Progenitor cell of endocrine pancreas (in vitro differentiated cells): Measurements from ENCODE around the gene SLC25A26. TPM values are rescaled to one million over a fixed set of nuclear protein-coding genes. Genes with fewer than 3 reads are reported as not detected.
"Not testable (repeated sequence)": the region's sequence is repeated elsewhere in the genome, so short reads cannot be mapped to it uniquely, and the experiment has no call there.

ENCODE experiments used
- DNase-seq: peaks from one replicate; pipeline ENCODE4 v3.0.0; 2021; ENCODE audit warnings: low spot score; ENCODE audit not compliant: unreplicated experiment
- H3K27ac Mint-ChIP-seq: 2 replicates; pipeline ENCODE4 v1.8.0; 2021; ENCODE audit warnings: mild to moderate bottlenecking, moderate library complexity, mixed read lengths
- H3K27me3 Mint-ChIP-seq: 2 replicates; pipeline ENCODE4 v1.8.0; 2021; ENCODE audit warnings: mixed read lengths
- H3K36me3 Mint-ChIP-seq: 2 replicates; pipeline ENCODE4 v1.8.0; 2022; ENCODE audit warnings: mixed read lengths; ENCODE audit not compliant: insufficient read depth
- H3K4me1 Mint-ChIP-seq: 2 replicates; pipeline ENCODE4 v1.8.0; 2021; ENCODE audit warnings: low read depth, mixed read lengths
- H3K4me3 Mint-ChIP-seq: 2 replicates; pipeline ENCODE4 v1.8.0; 2021; ENCODE audit warnings: low read depth, mild to moderate bottlenecking, moderate library complexity, mixed read lengths
- H3K9me3 Mint-ChIP-seq: 2 replicates; pipeline ENCODE4 v1.8.0; 2021; ENCODE audit warnings: low read depth, mixed read lengths
- total RNA-seq: library from RNA; stranded (reverse); gene quantifications from 2 replicates; pipeline ENCODE4 v1.2.1, GENCODE V29; 2021
- TF ChIP-seq, protein P1 (sequence below): fragments of 200-600 bp; sonication (generic); IDR thresholded peaks from one replicate; pipeline ENCODE4 v1.5.0; 2021; ENCODE audit warnings: antibody characterized with exemption, mild to moderate bottlenecking; ENCODE audit not compliant: unreplicated experiment

Gene SLC25A26
- total RNA-seq, 1 donor from 2014 or later = 18.9 TPM

DNA sequence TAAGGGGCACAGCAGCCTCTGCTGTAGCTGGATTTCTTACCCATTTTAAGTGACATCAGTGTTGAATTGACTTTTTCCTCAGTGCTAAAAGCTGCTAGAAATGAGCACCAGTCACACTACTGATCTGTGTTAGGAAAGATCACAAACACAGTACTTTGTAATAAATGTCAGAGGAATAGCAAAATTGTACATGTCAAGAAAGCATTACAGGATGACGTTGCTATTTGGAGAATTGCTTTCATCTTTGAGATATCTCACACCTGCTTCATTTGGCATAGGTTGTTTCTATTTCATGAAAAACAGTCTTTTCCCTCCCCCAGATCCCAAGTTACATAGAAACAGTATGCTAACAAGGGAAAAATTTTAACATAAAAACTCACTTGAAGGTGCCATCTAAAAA is 77.8 kb downstream of the SLC25A26 start:
- Mint-ChIP-seq H3K27ac (no peak overlapping the region), H3K4me1 (peaks cover 6% of the 10 kb centered on the region), H3K27me3 (no peaks in the 10 kb centered on the region), H3K36me3 (no peaks in the 10 kb centered on the region), H3K4me3 (no peak overlapping the region), H3K9me3 (no peaks in the 10 kb centered on the region)
- TF ChIP-seq, protein P1, sequence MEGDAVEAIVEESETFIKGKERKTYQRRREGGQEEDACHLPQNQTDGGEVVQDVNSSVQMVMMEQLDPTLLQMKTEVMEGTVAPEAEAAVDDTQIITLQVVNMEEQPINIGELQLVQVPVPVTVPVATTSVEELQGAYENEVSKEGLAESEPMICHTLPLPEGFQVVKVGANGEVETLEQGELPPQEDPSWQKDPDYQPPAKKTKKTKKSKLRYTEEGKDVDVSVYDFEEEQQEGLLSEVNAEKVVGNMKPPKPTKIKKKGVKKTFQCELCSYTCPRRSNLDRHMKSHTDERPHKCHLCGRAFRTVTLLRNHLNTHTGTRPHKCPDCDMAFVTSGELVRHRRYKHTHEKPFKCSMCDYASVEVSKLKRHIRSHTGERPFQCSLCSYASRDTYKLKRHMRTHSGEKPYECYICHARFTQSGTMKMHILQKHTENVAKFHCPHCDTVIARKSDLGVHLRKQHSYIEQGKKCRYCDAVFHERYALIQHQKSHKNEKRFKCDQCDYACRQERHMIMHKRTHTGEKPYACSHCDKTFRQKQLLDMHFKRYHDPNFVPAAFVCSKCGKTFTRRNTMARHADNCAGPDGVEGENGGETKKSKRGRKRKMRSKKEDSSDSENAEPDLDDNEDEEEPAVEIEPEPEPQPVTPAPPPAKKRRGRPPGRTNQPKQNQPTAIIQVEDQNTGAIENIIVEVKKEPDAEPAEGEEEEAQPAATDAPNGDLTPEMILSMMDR = no peak
- DNase-seq = no peak

DNA sequence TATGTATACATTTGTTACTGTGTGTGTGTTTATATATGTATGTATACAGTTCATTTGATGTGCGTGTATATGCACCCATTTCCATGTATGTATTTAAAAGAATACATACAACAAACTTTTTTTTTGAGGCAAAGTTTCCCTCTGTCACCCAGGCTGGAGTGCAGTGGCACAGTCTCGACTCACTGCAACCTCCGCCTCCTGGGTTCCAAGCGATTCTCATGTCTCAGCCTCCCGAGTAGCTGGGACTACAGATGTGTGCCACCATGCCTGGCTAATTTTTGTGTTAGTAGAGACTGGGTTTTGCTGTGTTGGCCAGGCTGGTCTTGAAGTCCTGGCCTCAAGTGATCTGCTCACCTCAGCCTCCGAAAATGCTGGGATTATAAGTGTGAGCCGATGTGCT is 78.3 kb downstream of the SLC25A26 start:
- not testable (repeated sequence) for H3K27me3 Mint-ChIP-seq, DNase-seq, H3K27ac Mint-ChIP-seq, H3K36me3 Mint-ChIP-seq, H3K9me3 Mint-ChIP-seq, H3K4me3 Mint-ChIP-seq, H3K4me1 Mint-ChIP-seq

DNA sequence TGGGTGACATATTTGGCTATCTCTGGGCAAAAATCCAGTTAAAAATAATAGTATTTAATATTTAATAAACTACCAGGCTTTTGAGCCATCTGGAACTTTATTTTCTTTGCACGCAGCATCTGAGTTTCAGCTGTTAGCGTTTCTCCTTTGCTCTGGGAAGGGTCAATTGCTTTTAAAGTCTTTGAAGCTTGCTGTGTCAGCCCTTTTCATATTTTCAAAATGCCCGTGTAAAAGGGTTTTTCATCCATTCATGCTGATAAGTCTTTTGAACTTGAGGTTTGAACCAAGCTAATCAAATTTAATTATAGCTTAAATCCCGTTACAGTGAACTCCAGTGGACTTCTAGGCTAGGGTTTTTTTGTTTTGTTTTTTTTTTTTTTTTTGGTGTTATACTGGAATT is 79.1 kb downstream of the SLC25A26 start:
- Mint-ChIP-seq H3K27me3 (no peaks in the 10 kb centered on the region), H3K36me3 (no peaks in the 10 kb centered on the region), H3K27ac (no peak overlapping the region), H3K4me1 (peaks cover 7% of the 10 kb centered on the region), H3K4me3 (no peak overlapping the region), H3K9me3 (no peaks in the 10 kb centered on the region)
- DNase-seq = no peak
- TF ChIP-seq, protein P1 = no peak

DNA sequence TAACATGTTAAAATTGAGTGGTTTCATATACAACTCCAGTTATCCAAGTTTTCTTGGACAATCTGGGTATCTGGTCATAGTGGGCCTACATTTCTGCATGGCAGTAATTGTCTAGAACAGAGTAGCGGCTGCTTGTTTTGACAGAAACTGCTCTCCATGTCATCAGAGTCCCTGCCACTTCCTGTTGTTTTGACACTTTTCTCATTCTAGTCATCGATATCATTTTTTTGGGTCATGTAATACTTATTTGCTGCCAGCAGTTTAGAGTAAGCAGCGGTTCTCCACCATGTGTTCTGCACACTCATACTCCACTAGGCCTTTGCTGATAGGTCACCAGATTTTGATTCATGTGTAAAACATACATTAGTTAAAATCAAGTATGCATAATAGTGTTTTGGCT is 81.5 kb downstream of the SLC25A26 start:
- Mint-ChIP-seq H3K9me3 (no peaks in the 10 kb centered on the region), H3K4me1 (peaks cover 7% of the 10 kb centered on the region), H3K27ac (no peak overlapping the region), H3K36me3 (no peaks in the 10 kb centered on the region), H3K27me3 (no peaks in the 10 kb centered on the region), H3K4me3 (no peak overlapping the region)
- no peak for DNase-seq
- TF ChIP-seq, protein P1 = no peak

DNA sequence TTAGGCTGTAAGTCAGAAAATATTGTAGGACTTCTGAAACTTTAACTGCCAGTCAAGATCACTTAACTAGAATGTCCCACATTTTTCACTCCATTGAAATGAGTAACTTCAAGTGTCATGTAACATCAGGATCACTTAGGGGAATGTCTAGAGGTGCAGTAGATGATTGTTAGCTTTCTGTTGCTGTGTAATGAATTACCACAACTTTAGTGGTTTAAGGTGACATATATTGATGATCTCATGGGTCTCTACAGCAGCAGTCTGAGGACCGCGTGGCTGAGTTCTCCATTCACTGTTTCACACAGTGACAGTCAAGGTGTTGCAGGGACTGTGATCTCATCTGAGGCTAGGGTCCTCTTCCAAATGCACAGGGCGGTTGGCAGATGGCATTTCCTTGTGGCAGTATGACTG is 82.7 kb downstream of the SLC25A26 start:
- TF ChIP-seq, protein P1 = no peak
- Mint-ChIP-seq H3K9me3 (no peaks in the 10 kb centered on the region), H3K36me3 (no peaks in the 10 kb centered on the region), H3K4me1 (peaks cover 6% of the 10 kb centered on the region), H3K4me3 (no peak overlapping the region), H3K27me3 (no peaks in the 10 kb centered on the region), H3K27ac (no peak overlapping the region)
- DNase-seq = no peak

DNA sequence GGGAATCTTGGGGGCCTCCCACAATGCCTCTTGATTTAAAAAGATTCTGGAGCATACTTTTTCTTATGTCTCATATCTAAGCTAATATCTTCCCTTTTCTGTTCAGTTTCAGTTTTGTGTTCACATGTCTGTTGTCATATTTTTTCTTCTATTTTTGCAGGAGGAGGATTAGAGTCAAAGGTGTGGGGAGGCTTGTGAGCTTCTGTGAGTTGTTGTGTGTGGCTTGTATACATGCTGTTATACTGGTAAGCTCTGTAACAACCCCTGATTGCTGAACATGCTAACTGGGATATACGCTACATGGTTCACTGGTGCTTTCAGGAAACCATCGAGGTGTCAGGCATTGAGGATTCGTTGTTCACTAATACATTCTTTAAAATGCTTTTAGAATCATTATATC is 83.5 kb downstream of the SLC25A26 start:
- Mint-ChIP-seq H3K27me3 (no peaks in the 10 kb centered on the region), H3K36me3 (no peaks in the 10 kb centered on the region), H3K9me3 (no peaks in the 10 kb centered on the region), H3K4me1 (peaks cover 6% of the 10 kb centered on the region), H3K27ac (no peak overlapping the region), H3K4me3 (no peak overlapping the region)
- TF ChIP-seq, protein P1 = no peak
- no peak for DNase-seq

DNA sequence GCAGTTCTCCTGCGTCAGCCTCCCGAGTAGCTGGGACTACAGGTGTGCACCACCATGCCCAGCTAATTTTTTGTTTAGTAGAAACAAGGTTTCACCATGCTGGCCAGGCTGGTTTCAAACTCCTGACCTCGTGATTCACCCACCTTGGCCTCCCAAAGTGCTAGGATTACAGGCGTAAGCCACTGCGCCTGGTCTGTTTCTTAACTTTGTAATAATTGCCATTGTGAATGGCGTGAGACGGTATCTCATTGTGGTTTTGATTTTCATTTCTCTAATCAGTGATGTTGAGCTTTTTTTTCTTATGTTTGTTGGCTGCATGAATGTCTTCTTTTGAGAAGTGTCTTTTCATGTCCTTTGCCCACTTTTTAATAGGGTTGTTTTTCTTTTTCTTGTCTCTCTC is 85.3 kb downstream of the SLC25A26 start:
- H3K27me3 Mint-ChIP-seq, H3K36me3 Mint-ChIP-seq, H3K4me1 Mint-ChIP-seq, H3K4me3 Mint-ChIP-seq, DNase-seq, H3K9me3 Mint-ChIP-seq, H3K27ac Mint-ChIP-seq: not testable (repeated sequence)

DNA sequence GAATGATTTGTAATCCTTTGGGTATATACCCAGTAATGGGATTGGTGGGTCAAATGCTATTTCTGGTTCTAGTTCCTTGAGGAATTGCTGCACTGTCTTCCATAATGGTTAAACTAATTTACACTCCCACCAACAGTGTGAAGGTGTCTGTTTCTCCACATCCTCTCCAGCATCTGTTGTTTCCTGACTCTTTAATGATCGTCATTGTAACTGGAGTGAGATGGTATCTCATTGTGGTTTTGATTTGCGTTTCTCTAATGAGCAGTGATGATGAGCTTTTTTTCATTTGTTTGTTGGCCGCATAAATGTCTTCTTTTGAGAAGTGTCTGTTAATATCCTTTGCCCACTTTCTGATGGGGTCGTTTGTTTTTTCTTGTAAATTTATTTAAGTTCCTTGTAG is 86.2 kb downstream of the SLC25A26 start:
- H3K27ac Mint-ChIP-seq = not testable (repeated sequence)

More for the DNA sequence above, 86.2 kb downstream of the SLC25A26 start:
- not testable (repeated sequence) for H3K27me3 Mint-ChIP-seq, DNase-seq, H3K4me1 Mint-ChIP-seq, H3K9me3 Mint-ChIP-seq, H3K4me3 Mint-ChIP-seq, H3K36me3 Mint-ChIP-seq
